GM23338 (cell line): ENCODE data around the gene PTGDR2. TPM values are rescaled to one million over a fixed set of nuclear protein-coding genes. Genes with fewer than 3 reads are reported as not detected.

Experiments
- ATAC-seq: fragments of 200-7000 bp; cut with Tn5 transposase; 3 replicates; pipeline ENCODE4 v1.9.1; 2020
- DNase-seq: peaks from one replicate; pipeline ENCODE4 v3.0.0-alpha.2; 2015; ENCODE audit warnings: low spot score
- H2AFZ ChIP-seq: fragments of 200-600 bp; sonication (generic); 2 replicates; pipeline ENCODE4 v1.8.0; 2016; ENCODE audit warnings: antibody characterized with exemption, mild to moderate bottlenecking, moderate library complexity
- H3F3A ChIP-seq: fragments of 200-600 bp; sonication (generic); replicated peaks from 2 replicates; pipeline ENCODE4 v1.8.0; 2017; ENCODE audit warnings: antibody characterized with exemption, mixed run types, low read depth
- H3K27ac ChIP-seq: fragments of 200-600 bp; sonication (generic); 2 replicates; pipeline ENCODE4 v1.6.1; 2016; ENCODE audit warnings: low read depth
- H3K27me3 ChIP-seq: fragments of 200-600 bp; sonication (generic); 2 replicates; pipeline ENCODE4 v1.8.0; 2016; ENCODE audit warnings: mild to moderate bottlenecking, mixed run types, moderate library complexity; ENCODE audit not compliant: insufficient read depth
- H3K36me3 ChIP-seq: fragments of 200-600 bp; sonication (generic); 2 replicates; pipeline ENCODE4 v1.8.0; 2016; ENCODE audit warnings: mild to moderate bottlenecking; ENCODE audit not compliant: insufficient read depth
- H3K4me1 ChIP-seq: fragments of 200-600 bp; sonication (generic); 2 replicates; pipeline ENCODE4 v1.8.0; 2016; ENCODE audit warnings: mild to moderate bottlenecking, moderate library complexity; ENCODE audit not compliant: insufficient read depth
- H3K4me2 ChIP-seq: fragments of 200-600 bp; sonication (generic); 2 replicates; pipeline ENCODE4 v1.7.1; 2017; ENCODE audit warnings: mixed run types
- H3K4me3 ChIP-seq: fragments of 200-600 bp; sonication (generic); 2 replicates; pipeline ENCODE4 v1.6.1; 2016; ENCODE audit warnings: mixed run types
- H3K79me2 ChIP-seq: fragments of 200-600 bp; sonication (generic); replicated peaks from 2 replicates; pipeline ENCODE4 v1.8.0; 2017; ENCODE audit warnings: mild to moderate bottlenecking; ENCODE audit not compliant: insufficient read depth
- H3K9me2 ChIP-seq: fragments of 200-600 bp; sonication (generic); 2 replicates; pipeline ENCODE4 v1.8.0; 2017; ENCODE audit not compliant: insufficient read depth
- H4K20me1 ChIP-seq: fragments of 200-600 bp; sonication (generic); replicated peaks from 2 replicates; pipeline ENCODE4 v1.8.0; 2017; ENCODE audit warnings: mild to moderate bottlenecking; ENCODE audit not compliant: insufficient read depth
- H3K27ac Mint-ChIP-seq: 2 replicates; pipeline ENCODE4 v1.8.0; 2020; ENCODE audit warnings: inconsistent platforms, mild to moderate bottlenecking, moderate library complexity, mixed read lengths
- H3K27me3 Mint-ChIP-seq: 3 replicates; pipeline ENCODE4 v1.8.0; 2022; ENCODE audit warnings: low read depth, mild to moderate bottlenecking, moderate library complexity, mixed read lengths, inconsistent platforms; ENCODE audit not compliant: insufficient read depth, poor library complexity
- H3K36me3 Mint-ChIP-seq: 3 replicates; pipeline ENCODE4 v1.8.0; 2021; ENCODE audit warnings: low read depth, mild to moderate bottlenecking, inconsistent platforms, moderate library complexity, mixed read lengths
- H3K4me1 Mint-ChIP-seq: 3 replicates; pipeline ENCODE4 v1.8.0; 2020; ENCODE audit warnings: mild to moderate bottlenecking, inconsistent platforms, mixed read lengths
- H3K4me3 Mint-ChIP-seq: 3 replicates; pipeline ENCODE4 v1.8.0; 2021; ENCODE audit warnings: moderate library complexity, mild to moderate bottlenecking, inconsistent platforms, mixed read lengths
- H3K9me3 Mint-ChIP-seq: 3 replicates; pipeline ENCODE4 v1.8.0; 2020; ENCODE audit warnings: moderate library complexity, mild to moderate bottlenecking, inconsistent platforms, mixed read lengths
- CREB1 ChIP-seq: fragments of 250-450 bp; sonication (Bioruptor Pico); IDR thresholded peaks from 2 replicates; pipeline ENCODE4 v1.5.0; 2020; ENCODE audit warnings: low read depth, mild to moderate bottlenecking, moderate library complexity
- JUNB ChIP-seq: IDR thresholded peaks from one replicate; pipeline ENCODE4 v1.6.1; 2016; ENCODE audit warnings: antibody characterized with exemption; ENCODE audit not compliant: unreplicated experiment
- NANOG ChIP-seq: IDR thresholded peaks from 2 replicates; pipeline ENCODE4 v1.6.1; 2016; ENCODE audit warnings: antibody characterized with exemption, borderline replicate concordance
- ZNF331 ChIP-seq: fragments of 250-450 bp; sonication (Bioruptor Pico); IDR thresholded peaks from 2 replicates; pipeline ENCODE4 v1.5.0; 2020; ENCODE audit warnings: low read depth, mild to moderate bottlenecking, moderate library complexity
- polyA plus RNA-seq: library from polyadenylated mRNA; unstranded; fragments of >200 nt; fragmentation: Nextera tagmentation; extraction: Ambion mirVana; gene quantifications from 2 replicates; pipeline ENCODE4 v1.2.1, GENCODE V29; 2016
- total RNA-seq: library from RNA; depleted of rRNA; stranded (reverse); fragments of >200 nt; shearing (Covaris generic); gene quantifications from 2 replicates; pipeline ENCODE4 v1.2.3, GENCODE V29; 2014
- TF ChIP-seq, protein P1 (sequence below): fragments of 250-450 bp; sonication (Bioruptor Pico); IDR thresholded peaks from 2 replicates; pipeline ENCODE4 v1.5.0; 2020; ENCODE audit warnings: mild to moderate bottlenecking, moderate library complexity
- TF ChIP-seq, protein P2 (sequence below), 2 experiments: fragments of 200-600 bp in 1 of 2; sonication (generic) in 1 of 2; conservative IDR thresholded peaks; 2 replicates each; pipeline versions ENCODE4 v1.5.1 to v1.6.1; 2016 to 2017; ENCODE audit warnings: antibody characterized with exemption in 2 of 2, low read depth in 2 of 2, mild to moderate bottlenecking in 2 of 2, moderate library complexity in 1 of 2
- TF ChIP-seq, protein P3 (sequence below): IDR thresholded peaks from one replicate; pipeline ENCODE4 v1.6.1; 2018; ENCODE audit warnings: antibody characterized with exemption; ENCODE audit not compliant: unreplicated experiment

Gene PTGDR2
- total and polyA plus RNA-seq, 2 experiments from 2014 or later = 0.24 to 0.73 TPM

DNA sequence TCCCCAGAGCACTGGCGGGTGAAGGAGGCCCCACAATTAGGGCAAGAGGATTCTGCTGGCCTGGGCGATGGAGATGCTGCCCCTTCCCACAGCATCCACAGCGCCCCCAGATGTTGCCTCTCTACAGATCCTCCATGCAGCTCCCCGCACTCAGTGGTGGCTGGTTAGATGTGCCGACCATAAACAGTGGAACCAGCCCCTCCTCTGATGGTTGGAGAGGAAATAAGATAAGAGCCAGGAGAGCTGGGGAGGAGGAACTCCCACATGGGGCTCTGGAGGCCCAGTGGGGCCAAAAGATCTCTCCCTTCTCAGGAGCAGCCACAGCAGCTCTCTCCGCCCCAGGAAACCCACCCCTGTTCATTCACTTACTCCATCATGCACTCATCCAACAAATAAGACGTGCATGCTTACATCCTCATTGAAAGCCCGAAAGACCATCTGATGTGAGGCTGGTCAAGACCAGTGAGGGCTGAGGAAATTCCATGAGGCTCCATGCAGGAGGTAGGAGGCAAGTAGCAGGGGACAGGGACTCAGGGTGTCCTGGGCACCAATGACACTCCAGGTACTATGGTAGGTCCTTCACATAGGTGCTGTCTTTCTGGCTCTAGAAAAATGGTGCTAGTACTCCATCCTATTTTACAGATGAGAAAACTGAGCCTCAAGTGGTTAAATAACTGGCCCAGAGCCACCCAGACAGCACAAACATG lies 1.5 kb downstream of the PTGDR2 start:
- H4K20me1 ChIP-seq = no peaks in the 10 kb centered on the region; the same call in 1 of the 2 replicates
- H3K4me1 ChIP-seq = 0 out of 2 replicates have a peak, but pooled peaks cover 5% of the 10 kb centered on the region
- peaks cover 9% of the 10 kb centered on the region; the same call in 1 of the 2 replicates for H3F3A ChIP-seq
- no peaks in the 10 kb centered on the region for H3K9me2 ChIP-seq
- TF ChIP-seq, protein P1, sequence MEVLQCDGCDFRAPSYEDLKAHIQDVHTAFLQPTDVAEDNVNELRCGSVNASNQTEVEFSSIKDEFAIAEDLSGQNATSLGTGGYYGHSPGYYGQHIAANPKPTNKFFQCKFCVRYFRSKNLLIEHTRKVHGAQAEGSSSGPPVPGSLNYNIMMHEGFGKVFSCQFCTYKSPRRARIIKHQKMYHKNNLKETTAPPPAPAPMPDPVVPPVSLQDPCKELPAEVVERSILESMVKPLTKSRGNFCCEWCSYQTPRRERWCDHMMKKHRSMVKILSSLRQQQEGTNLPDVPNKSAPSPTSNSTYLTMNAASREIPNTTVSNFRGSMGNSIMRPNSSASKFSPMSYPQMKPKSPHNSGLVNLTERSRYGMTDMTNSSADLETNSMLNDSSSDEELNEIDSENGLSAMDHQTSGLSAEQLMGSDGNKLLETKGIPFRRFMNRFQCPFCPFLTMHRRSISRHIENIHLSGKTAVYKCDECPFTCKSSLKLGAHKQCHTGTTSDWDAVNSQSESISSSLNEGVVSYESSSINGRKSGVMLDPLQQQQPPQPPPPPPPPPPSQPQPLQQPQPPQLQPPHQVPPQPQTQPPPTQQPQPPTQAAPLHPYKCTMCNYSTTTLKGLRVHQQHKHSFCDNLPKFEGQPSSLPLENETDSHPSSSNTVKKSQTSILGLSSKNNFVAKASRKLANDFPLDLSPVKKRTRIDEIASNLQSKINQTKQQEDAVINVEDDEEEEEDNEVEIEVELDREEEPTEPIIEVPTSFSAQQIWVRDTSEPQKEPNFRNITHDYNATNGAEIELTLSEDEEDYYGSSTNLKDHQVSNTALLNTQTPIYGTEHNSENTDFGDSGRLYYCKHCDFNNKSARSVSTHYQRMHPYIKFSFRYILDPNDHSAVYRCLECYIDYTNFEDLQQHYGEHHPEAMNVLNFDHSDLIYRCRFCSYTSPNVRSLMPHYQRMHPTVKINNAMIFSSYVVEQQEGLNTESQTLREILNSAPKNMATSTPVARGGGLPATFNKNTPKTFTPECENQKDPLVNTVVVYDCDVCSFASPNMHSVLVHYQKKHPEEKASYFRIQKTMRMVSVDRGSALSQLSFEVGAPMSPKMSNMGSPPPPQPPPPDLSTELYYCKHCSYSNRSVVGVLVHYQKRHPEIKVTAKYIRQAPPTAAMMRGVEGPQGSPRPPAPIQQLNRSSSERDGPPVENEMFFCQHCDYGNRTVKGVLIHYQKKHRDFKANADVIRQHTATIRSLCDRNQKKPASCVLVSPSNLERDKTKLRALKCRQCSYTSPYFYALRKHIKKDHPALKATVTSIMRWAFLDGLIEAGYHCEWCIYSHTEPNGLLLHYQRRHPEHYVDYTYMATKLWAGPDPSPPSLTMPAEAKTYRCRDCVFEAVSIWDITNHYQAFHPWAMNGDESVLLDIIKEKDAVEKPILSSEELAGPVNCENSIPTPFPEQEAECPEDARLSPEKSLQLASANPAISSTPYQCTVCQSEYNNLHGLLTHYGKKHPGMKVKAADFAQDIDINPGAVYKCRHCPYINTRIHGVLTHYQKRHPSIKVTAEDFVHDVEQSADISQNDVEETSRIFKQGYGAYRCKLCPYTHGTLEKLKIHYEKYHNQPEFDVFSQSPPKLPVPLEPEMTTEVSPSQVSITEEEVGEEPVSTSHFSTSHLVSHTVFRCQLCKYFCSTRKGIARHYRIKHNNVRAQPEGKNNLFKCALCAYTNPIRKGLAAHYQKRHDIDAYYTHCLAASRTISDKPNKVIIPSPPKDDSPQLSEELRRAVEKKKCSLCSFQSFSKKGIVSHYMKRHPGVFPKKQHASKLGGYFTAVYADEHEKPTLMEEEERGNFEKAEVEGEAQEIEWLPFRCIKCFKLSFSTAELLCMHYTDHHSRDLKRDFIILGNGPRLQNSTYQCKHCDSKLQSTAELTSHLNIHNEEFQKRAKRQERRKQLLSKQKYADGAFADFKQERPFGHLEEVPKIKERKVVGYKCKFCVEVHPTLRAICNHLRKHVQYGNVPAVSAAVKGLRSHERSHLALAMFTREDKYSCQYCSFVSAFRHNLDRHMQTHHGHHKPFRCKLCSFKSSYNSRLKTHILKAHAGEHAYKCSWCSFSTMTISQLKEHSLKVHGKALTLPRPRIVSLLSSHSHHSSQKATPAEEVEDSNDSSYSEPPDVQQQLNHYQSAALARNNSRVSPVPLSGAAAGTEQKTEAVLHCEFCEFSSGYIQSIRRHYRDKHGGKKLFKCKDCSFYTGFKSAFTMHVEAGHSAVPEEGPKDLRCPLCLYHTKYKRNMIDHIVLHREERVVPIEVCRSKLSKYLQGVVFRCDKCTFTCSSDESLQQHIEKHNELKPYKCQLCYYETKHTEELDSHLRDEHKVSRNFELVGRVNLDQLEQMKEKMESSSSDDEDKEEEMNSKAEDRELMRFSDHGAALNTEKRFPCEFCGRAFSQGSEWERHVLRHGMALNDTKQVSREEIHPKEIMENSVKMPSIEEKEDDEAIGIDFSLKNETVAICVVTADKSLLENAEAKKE = no peak
- TF ChIP-seq ZNF331 (CRISPR knock-in tag) = no peak
- TF ChIP-seq, protein P2, sequence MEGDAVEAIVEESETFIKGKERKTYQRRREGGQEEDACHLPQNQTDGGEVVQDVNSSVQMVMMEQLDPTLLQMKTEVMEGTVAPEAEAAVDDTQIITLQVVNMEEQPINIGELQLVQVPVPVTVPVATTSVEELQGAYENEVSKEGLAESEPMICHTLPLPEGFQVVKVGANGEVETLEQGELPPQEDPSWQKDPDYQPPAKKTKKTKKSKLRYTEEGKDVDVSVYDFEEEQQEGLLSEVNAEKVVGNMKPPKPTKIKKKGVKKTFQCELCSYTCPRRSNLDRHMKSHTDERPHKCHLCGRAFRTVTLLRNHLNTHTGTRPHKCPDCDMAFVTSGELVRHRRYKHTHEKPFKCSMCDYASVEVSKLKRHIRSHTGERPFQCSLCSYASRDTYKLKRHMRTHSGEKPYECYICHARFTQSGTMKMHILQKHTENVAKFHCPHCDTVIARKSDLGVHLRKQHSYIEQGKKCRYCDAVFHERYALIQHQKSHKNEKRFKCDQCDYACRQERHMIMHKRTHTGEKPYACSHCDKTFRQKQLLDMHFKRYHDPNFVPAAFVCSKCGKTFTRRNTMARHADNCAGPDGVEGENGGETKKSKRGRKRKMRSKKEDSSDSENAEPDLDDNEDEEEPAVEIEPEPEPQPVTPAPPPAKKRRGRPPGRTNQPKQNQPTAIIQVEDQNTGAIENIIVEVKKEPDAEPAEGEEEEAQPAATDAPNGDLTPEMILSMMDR (conservative IDR thresholded peaks at IDR 0.05; ENCODE audit: low read depth in 2 of 2) = no peak; a peak in 1 of 4 replicates
- no peak for TF ChIP-seq NANOG
- TF ChIP-seq, protein P3, sequence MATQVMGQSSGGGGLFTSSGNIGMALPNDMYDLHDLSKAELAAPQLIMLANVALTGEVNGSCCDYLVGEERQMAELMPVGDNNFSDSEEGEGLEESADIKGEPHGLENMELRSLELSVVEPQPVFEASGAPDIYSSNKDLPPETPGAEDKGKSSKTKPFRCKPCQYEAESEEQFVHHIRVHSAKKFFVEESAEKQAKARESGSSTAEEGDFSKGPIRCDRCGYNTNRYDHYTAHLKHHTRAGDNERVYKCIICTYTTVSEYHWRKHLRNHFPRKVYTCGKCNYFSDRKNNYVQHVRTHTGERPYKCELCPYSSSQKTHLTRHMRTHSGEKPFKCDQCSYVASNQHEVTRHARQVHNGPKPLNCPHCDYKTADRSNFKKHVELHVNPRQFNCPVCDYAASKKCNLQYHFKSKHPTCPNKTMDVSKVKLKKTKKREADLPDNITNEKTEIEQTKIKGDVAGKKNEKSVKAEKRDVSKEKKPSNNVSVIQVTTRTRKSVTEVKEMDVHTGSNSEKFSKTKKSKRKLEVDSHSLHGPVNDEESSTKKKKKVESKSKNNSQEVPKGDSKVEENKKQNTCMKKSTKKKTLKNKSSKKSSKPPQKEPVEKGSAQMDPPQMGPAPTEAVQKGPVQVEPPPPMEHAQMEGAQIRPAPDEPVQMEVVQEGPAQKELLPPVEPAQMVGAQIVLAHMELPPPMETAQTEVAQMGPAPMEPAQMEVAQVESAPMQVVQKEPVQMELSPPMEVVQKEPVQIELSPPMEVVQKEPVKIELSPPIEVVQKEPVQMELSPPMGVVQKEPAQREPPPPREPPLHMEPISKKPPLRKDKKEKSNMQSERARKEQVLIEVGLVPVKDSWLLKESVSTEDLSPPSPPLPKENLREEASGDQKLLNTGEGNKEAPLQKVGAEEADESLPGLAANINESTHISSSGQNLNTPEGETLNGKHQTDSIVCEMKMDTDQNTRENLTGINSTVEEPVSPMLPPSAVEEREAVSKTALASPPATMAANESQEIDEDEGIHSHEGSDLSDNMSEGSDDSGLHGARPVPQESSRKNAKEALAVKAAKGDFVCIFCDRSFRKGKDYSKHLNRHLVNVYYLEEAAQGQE = no peak
- TF ChIP-seq JUNB = no peak
- no peak for TF ChIP-seq CREB1
- peaks cover 23% of the 10 kb centered on the region for H3K27me3 ChIP-seq
- H3K36me3 Mint-ChIP-seq = peaks cover 28% of the 10 kb centered on the region
- no peak for ATAC-seq
- H3K4me1 Mint-ChIP-seq = peaks cover 15% of the 10 kb centered on the region
- DNase-seq = no peak
- H3K27me3 Mint-ChIP-seq = peaks cover 21% of the 10 kb centered on the region
- no peak overlapping the region for H3K4me2 ChIP-seq
- no peak overlapping the region for H3K27ac Mint-ChIP-seq
- no peaks in the 10 kb centered on the region; the same call in 1 of the 2 replicates for H3K36me3 ChIP-seq
- no peaks in the 10 kb centered on the region; the same call in 2 of the 3 replicates for H3K9me3 Mint-ChIP-seq
- no peak overlapping the region for H3K4me3 ChIP-seq
- H2AFZ ChIP-seq = no peak overlapping the region
- no peaks in the 10 kb centered on the region for H3K79me2 ChIP-seq
- no peak overlapping the region for H3K4me3 Mint-ChIP-seq
- no peak overlapping the region for H3K27ac ChIP-seq
